ENCODE results near the gene NSDHL.

NSDHL gene

DNA sequence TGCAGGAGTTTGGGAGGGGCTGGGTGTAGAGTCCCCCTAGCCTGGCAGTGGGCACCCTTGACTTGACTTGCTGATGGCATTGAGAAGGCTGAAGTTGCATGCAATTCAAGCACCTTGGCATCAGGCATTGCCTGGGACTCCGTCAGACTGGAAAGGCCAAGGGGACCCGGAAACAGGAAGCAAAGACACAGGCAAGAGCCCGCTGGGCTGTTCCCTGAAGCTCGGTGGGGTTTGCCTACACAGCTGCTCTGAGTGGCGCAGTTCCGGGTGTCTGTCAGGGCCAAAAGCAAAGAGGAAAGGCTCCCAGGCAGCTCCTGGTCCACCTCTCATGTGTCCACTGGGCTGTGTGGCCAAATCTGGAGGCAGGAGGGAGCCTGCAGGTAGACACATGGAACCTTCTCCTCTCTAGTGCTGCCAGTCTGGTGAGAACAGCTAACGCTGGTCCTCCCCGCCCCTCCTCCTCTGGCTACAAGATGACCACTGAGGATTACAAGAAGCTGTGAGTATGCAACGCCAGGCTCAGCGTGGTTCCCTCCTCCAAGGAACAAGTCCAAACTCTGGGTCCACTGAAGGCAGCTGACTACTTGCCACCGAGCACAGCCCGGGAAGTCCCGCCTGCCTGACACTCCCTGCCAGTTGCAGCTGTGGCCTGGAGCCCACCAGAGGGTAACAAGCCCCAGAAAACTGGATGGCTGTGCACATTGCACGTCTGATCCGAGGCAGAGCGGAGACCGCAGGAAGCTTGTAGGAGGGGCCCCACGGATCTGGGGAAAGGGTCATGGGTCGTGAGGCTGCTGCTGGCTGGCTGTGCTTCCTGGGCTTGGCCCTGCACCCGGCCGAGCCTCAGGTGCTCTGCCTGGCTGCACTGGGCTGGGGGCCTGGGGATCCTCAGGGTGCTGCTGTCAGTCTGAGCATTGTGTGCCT, 87.1 kb downstream of the NSDHL start:
- no peak for DNase-seq

- no peak for DNase-seq
Measured at GRCh38 chrX:152918707-152919106, 87.8 kb downstream of the NSDHL start.
